ACC112 (cell line): ENCODE results near the gene TMEM109.
A peak's percentile ranks its signal among the peaks of the same experiment; 100 is the strongest.

ENCODE experiments used
- H2AFZ ChIP-seq: fragments of 200-600 bp; sonication (generic); one replicate; pipeline ENCODE4 v1.6.0; 2017; ENCODE audit warnings: antibody characterized with exemption, low read length; ENCODE audit not compliant: unreplicated experiment
- H3K27ac ChIP-seq: fragments of 200-600 bp; sonication (generic); 2 replicates; pipeline ENCODE4 v1.5.1; 2014; ENCODE audit warnings: low read depth, mild to moderate bottlenecking, antibody characterized with exemption, low read length, moderate library complexity
- H3K27me3 ChIP-seq: fragments of 200-600 bp; sonication (generic); 2 replicates; pipeline ENCODE4 v1.6.1; 2014; ENCODE audit warnings: mild to moderate bottlenecking, antibody characterized with exemption, low read length, moderate library complexity, mixed read lengths; ENCODE audit not compliant: insufficient read depth
- H3K36me3 ChIP-seq: fragments of 200-600 bp; sonication (generic); 2 replicates; pipeline ENCODE4 v1.6.1; 2016; ENCODE audit warnings: mild to moderate bottlenecking, antibody characterized with exemption, low read length, moderate library complexity, mixed read lengths; ENCODE audit not compliant: insufficient read depth
- H3K4me1 ChIP-seq: fragments of 200-600 bp; sonication (generic); one replicate; pipeline ENCODE4 v1.6.1; 2016; ENCODE audit warnings: low read length, mixed read lengths; ENCODE audit not compliant: insufficient read depth, unreplicated experiment, control insufficient read depth
- H3K4me3 ChIP-seq: fragments of 200-600 bp; sonication (generic); 2 replicates; pipeline ENCODE4 v1.5.1; 2014; ENCODE audit warnings: mild to moderate bottlenecking, low read depth, low read length
- H3K79me2 ChIP-seq: fragments of 200-600 bp; sonication (generic); one replicate; pipeline ENCODE4 v1.6.0; 2016; ENCODE audit warnings: low read length; ENCODE audit not compliant: control insufficient read depth, unreplicated experiment, insufficient read depth

Gene TMEM109

GRCh38 chr11:60913793-60914632 is at the start of gene TMEM109:
TMEM109 (plus strand) TSS chr11:60914158; CDS start chr11:60919694, 5,536 bp downstream.
- H3K4me1 ChIP-seq: peaks cover 26% of the 10 kb centered on the region
- peak within 1 kb of the TSS; percentile 83 for H3K4me3 ChIP-seq
- H3K27me3 ChIP-seq: peaks cover 19% of the 10 kb centered on the region
- no peaks in the 10 kb centered on the region for H3K36me3 ChIP-seq
- peaks cover 44% of the 10 kb centered on the region for H3K79me2 ChIP-seq
- peak within 1 kb of the TSS; percentile 85 for H3K27ac ChIP-seq
- peak within 1 kb of the TSS; percentile 99 for H2AFZ ChIP-seq

GRCh38 chr11:60864856-60865513 is 49.0 kb upstream of the TMEM109 start:
- H3K4me1 ChIP-seq: no peaks in the 10 kb centered on the region
- no peaks in the 10 kb centered on the region for H3K79me2 ChIP-seq
- H3K27ac ChIP-seq: no peak overlapping the region
- no peak overlapping the region for H3K4me3 ChIP-seq
- no peaks in the 10 kb centered on the region for H3K36me3 ChIP-seq
- H2AFZ ChIP-seq: no peak overlapping the region
- H3K27me3 ChIP-seq: no peaks in the 10 kb centered on the region

GRCh38 chr11:60866911-60867870 is 46.8 kb upstream of the TMEM109 start, which contains the start of gene ZP1:
ZP1 (plus strand) TSS chr11:60867542; CDS start chr11:60867562, 20 bp downstream.
- Histone ChIP-seq H3K27me3 (no peaks in the 10 kb centered on the region), H3K27ac (no peak within 1 kb of the TSS), H3K79me2 (no peaks in the 10 kb centered on the region), H3K36me3 (no peaks in the 10 kb centered on the region), H2AFZ (no peak within 1 kb of the TSS), H3K4me1 (peaks cover 9% of the 10 kb centered on the region), H3K4me3 (no peak within 1 kb of the TSS)

- Histone ChIP-seq H3K4me3 (no peak overlapping the region), H3K27me3 (no peaks in the 10 kb centered on the region), H3K79me2 (no peaks in the 10 kb centered on the region), H3K36me3 (no peaks in the 10 kb centered on the region), H3K27ac (no peak overlapping the region), H2AFZ (no peak overlapping the region), H3K4me1 (peaks cover 18% of the 10 kb centered on the region)
These were observed 45.9 kb upstream of the TMEM109 start for GRCh38 chr11:60867871-60868681.

GRCh38 chr11:60868682-60869450 is 45.1 kb upstream of the TMEM109 start:
- no peaks in the 10 kb centered on the region for H3K79me2 ChIP-seq
- no peaks in the 10 kb centered on the region for H3K36me3 ChIP-seq
- no peaks in the 10 kb centered on the region for H3K27me3 ChIP-seq
- no peak overlapping the region for H3K27ac ChIP-seq
- peaks cover 24% of the 10 kb centered on the region for H3K4me1 ChIP-seq
- no peak overlapping the region for H2AFZ ChIP-seq
- no peak overlapping the region for H3K4me3 ChIP-seq

GRCh38 chr11:60869451-60869825 is 44.5 kb upstream of the TMEM109 start:
- no peaks in the 10 kb centered on the region for H3K36me3 ChIP-seq
- no peak overlapping the region for H3K27ac ChIP-seq
- no peaks in the 10 kb centered on the region for H3K79me2 ChIP-seq
- H2AFZ ChIP-seq: no peak overlapping the region
- peaks cover 24% of the 10 kb centered on the region for H3K4me1 ChIP-seq
- no peak overlapping the region for H3K4me3 ChIP-seq
- no peaks in the 10 kb centered on the region for H3K27me3 ChIP-seq

GRCh38 chr11:60870276-60870675 is 43.7 kb upstream of the TMEM109 start:
- Histone ChIP-seq H2AFZ (no peak overlapping the region), H3K4me3 (no peak overlapping the region), H3K79me2 (no peaks in the 10 kb centered on the region), H3K4me1 (peaks cover 24% of the 10 kb centered on the region), H3K27me3 (no peaks in the 10 kb centered on the region), H3K36me3 (no peaks in the 10 kb centered on the region), H3K27ac (no peak overlapping the region)

- no peaks in the 10 kb centered on the region for H3K36me3 ChIP-seq
- no peaks in the 10 kb centered on the region for H3K79me2 ChIP-seq
- H3K4me3 ChIP-seq: no peak overlapping the region
- no peak overlapping the region for H2AFZ ChIP-seq
- H3K4me1 ChIP-seq: peaks cover 24% of the 10 kb centered on the region
- H3K27me3 ChIP-seq: no peaks in the 10 kb centered on the region
- no peak overlapping the region for H3K27ac ChIP-seq
These were observed 43.1 kb upstream of the TMEM109 start for GRCh38 chr11:60870733-60871377.

- no peak overlapping the region for H3K27ac ChIP-seq
- no peaks in the 10 kb centered on the region for H3K27me3 ChIP-seq
- no peak overlapping the region for H3K4me3 ChIP-seq
- H3K79me2 ChIP-seq: no peaks in the 10 kb centered on the region
- no peaks in the 10 kb centered on the region for H3K36me3 ChIP-seq
- H2AFZ ChIP-seq: no peak overlapping the region
- peaks cover 24% of the 10 kb centered on the region for H3K4me1 ChIP-seq
These were observed 42.4 kb upstream of the TMEM109 start for GRCh38 chr11:60871378-60872061.
